Mesodermal cell (in vitro differentiated cells): ENCODE measurements around the gene FUT4.

Experiments used
- H3K27ac ChIP-seq: 2 replicates; pipeline ENCODE4 v1.7.0; 2013; ENCODE audit warnings: mild to moderate bottlenecking, low read depth, low read length, moderate library complexity; ENCODE audit not compliant: severe bottlenecking
- H3K36me3 ChIP-seq: 2 replicates; pipeline ENCODE4 v1.7.1; 2013; ENCODE audit warnings: mild to moderate bottlenecking, low read length, moderate library complexity; ENCODE audit not compliant: control insufficient read depth, insufficient read depth
- H3K4me1 ChIP-seq: one replicate; pipeline ENCODE4 v1.7.1; 2013; ENCODE audit warnings: mild to moderate bottlenecking, low read length; ENCODE audit not compliant: insufficient read depth, control insufficient read depth, poor library complexity, severe bottlenecking
- H3K4me3 ChIP-seq: 2 replicates; pipeline ENCODE4 v1.7.0; 2013; ENCODE audit warnings: low read length, control low read depth, mild to moderate bottlenecking; ENCODE audit not compliant: insufficient read depth, poor library complexity, severe bottlenecking; ENCODE audit errors: extremely low read depth
- H3K9me3 ChIP-seq: 2 replicates; pipeline ENCODE4 v1.7.1; 2013; ENCODE audit warnings: mild to moderate bottlenecking, low read length, moderate library complexity; ENCODE audit not compliant: control insufficient read depth
- WGBS, 2 experiments: methylation state at CpG; one replicate each; pipeline ENCODE4 v1.1.5; 2013; ENCODE audit warnings: missing lambda C conversion rate in 2 of 2; ENCODE audit not compliant: insufficient coverage in 2 of 2; 5-methylcytosine and 5-hydroxymethylcytosine counted together

FUT4 gene

GRCh38 chr11:94533696-94534630 lies 9.8 kb upstream of the FUT4 start:
- no peak overlapping the region for H3K27ac ChIP-seq
- no peaks in the 10 kb centered on the region for H3K4me1 ChIP-seq
- no peak overlapping the region for H3K4me3 ChIP-seq
- 73 to 82% methylated on average over 3 to 4 of the region's 6 CpGs for WGBS, 2 experiments
- H3K36me3 ChIP-seq, result no peaks in the 10 kb centered on the region
- H3K9me3 ChIP-seq, result no peaks in the 10 kb centered on the region

- no peaks in the 10 kb centered on the region for H3K9me3 ChIP-seq
- no peaks in the 10 kb centered on the region for H3K4me1 ChIP-seq
- no peaks in the 10 kb centered on the region for H3K36me3 ChIP-seq
- no peak overlapping the region for H3K4me3 ChIP-seq
- H3K27ac ChIP-seq, result no peak overlapping the region
These were observed 7.3 kb upstream of the FUT4 start for GRCh38 chr11:94536386-94536785.

- Histone ChIP-seq H3K36me3 (no peaks in the 10 kb centered on the region), H3K27ac (no peak overlapping the region), H3K4me3 (no peak overlapping the region), H3K4me1 (no peaks in the 10 kb centered on the region), H3K9me3 (no peaks in the 10 kb centered on the region)
- WGBS, 2 experiments, result 78 to 81% methylated on average over 3 of the region's 3 CpGs
These were observed 6.6 kb upstream of the FUT4 start for GRCh38 chr11:94537031-94537600.

- H3K36me3 ChIP-seq, result no peaks in the 10 kb centered on the region
- no peaks in the 10 kb centered on the region for H3K9me3 ChIP-seq
- WGBS, 2 experiments, result 33% methylated on average over 1 of the region's 1 CpG; no CpG with 5 or more reads in 1 of the 2 experiments
- no peak overlapping the region for H3K27ac ChIP-seq
- H3K4me1 ChIP-seq, result no peaks in the 10 kb centered on the region
- H3K4me3 ChIP-seq, result no peak overlapping the region
These were observed 4.3 kb upstream of the FUT4 start for GRCh38 chr11:94539420-94539819.

GRCh38 chr11:94544646-94545263 lies 1.0 kb downstream of the FUT4 start:
- Histone ChIP-seq H3K4me3 (peak overlapping the region; percentile 57), H3K36me3 (no peaks in the 10 kb centered on the region), H3K4me1 (no peaks in the 10 kb centered on the region), H3K9me3 (no peaks in the 10 kb centered on the region), H3K27ac (peak overlapping the region; percentile 92)
- 8 to 9% methylated on average over 30 to 40 of the region's 59 CpGs for WGBS, 2 experiments

DNA sequence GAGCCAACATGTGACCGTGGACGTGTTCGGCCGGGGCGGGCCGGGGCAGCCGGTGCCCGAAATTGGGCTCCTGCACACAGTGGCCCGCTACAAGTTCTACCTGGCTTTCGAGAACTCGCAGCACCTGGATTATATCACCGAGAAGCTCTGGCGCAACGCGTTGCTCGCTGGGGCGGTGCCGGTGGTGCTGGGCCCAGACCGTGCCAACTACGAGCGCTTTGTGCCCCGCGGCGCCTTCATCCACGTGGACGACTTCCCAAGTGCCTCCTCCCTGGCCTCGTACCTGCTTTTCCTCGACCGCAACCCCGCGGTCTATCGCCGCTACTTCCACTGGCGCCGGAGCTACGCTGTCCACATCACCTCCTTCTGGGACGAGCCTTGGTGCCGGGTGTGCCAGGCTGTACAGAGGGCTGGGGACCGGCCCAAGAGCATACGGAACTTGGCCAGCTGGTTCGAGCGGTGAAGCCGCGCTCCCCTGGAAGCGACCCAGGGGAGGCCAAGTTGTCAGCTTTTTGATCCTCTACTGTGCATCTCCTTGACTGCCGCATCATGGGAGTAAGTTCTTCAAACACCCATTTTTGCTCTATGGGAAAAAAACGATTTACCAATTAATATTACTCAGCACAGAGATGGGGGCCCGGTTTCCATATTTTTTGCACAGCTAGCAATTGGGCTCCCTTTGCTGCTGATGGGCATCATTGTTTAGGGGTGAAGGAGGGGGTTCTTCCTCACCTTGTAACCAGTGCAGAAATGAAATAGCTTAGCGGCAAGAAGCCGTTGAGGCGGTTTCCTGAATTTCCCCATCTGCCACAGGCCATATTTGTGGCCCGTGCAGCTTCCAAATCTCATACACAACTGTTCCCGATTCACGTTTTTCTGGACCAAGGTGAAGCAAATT lies 1.8 kb downstream of the FUT4 start:
- H3K4me3 ChIP-seq, result peak overlapping the region; percentile 57
- WGBS, 2 experiments, result 44 to 63% methylated on average over 46 to 51 of the region's 54 CpGs
- no peak overlapping the region for H3K27ac ChIP-seq
- H3K9me3 ChIP-seq, result no peaks in the 10 kb centered on the region
- H3K4me1 ChIP-seq, result no peaks in the 10 kb centered on the region
- no peaks in the 10 kb centered on the region for H3K36me3 ChIP-seq

DNA sequence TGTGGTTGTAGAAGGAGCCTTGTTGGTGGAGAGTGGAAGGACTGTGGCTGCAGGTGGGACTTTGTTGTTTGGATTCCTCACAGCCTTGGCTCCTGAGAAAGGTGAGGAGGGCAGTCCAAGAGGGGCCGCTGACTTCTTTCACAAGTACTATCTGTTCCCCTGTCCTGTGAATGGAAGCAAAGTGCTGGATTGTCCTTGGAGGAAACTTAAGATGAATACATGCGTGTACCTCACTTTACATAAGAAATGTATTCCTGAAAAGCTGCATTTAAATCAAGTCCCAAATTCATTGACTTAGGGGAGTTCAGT lies 2.4 kb downstream of the FUT4 start:
- no CpG with 5 or more reads among the region's 2 CpGs for WGBS, 2 experiments
- Histone ChIP-seq H3K4me1 (no peaks in the 10 kb centered on the region), H3K4me3 (no peak overlapping the region), H3K27ac (no peak overlapping the region), H3K36me3 (no peaks in the 10 kb centered on the region), H3K9me3 (no peaks in the 10 kb centered on the region)

DNA sequence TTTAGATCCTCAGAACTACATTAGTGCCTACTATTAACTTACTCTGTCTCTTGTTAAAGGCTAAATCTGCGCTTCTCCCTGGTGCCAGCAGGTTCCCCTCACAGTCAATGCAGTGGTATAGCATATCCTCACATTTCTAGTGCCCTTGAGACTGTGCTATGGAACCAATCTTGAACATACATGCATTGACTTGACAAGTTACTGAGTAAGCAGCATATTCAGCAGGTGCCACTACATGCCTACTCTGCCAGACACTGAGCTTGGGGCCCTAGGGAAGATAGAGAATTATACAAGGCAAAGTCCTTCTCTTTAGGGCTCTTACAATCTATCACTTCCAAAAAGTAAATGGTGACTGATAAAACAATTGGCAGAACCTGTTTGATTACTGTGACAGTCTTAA lies 3.2 kb downstream of the FUT4 start:
- H3K36me3 ChIP-seq, result no peaks in the 10 kb centered on the region
- no peaks in the 10 kb centered on the region for H3K4me1 ChIP-seq
- WGBS, 2 experiments, result 100% methylated on average over 1 of the region's 1 CpG
- no peaks in the 10 kb centered on the region for H3K9me3 ChIP-seq
- H3K4me3 ChIP-seq, result no peak overlapping the region
- no peak overlapping the region for H3K27ac ChIP-seq

DNA sequence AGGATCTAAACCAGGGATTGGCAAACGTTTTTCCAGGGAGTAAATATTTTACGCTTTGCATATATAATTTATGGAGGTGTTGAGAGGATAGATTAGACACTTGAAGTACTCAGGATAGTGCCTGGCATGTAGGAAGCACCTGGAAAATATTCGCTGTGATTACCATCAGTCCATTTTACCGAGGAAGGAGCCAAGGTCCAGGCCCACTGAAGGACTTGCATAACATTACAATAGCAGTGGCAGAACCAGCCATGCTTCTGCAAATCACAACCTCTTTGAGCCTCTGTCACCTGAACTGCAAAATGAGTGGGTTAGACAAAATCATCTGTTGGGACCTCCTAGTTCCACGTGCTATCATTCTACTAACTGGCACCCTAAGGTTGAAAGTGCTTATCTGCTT lies 5.4 kb downstream of the FUT4 start:
- no peak overlapping the region for H3K27ac ChIP-seq
- no peaks in the 10 kb centered on the region for H3K9me3 ChIP-seq
- H3K4me1 ChIP-seq, result no peaks in the 10 kb centered on the region
- WGBS, 2 experiments, result 93 to 100% methylated on average over 3 to 5 of the region's 5 CpGs
- H3K36me3 ChIP-seq, result no peaks in the 10 kb centered on the region
- H3K4me3 ChIP-seq, result no peak overlapping the region

GRCh38 chr11:94550513-94550912 lies 6.8 kb downstream of the FUT4 start:
- no peaks in the 10 kb centered on the region for H3K4me1 ChIP-seq
- no peaks in the 10 kb centered on the region for H3K9me3 ChIP-seq
- H3K27ac ChIP-seq, result no peak overlapping the region
- no peak overlapping the region for H3K4me3 ChIP-seq
- no peaks in the 10 kb centered on the region for H3K36me3 ChIP-seq
- 86% methylated on average over 3 to 4 of the region's 4 CpGs for WGBS, 2 experiments
